Measurements from ENCODE around the gene ZNF771.

The ZNF771 gene

DNA sequence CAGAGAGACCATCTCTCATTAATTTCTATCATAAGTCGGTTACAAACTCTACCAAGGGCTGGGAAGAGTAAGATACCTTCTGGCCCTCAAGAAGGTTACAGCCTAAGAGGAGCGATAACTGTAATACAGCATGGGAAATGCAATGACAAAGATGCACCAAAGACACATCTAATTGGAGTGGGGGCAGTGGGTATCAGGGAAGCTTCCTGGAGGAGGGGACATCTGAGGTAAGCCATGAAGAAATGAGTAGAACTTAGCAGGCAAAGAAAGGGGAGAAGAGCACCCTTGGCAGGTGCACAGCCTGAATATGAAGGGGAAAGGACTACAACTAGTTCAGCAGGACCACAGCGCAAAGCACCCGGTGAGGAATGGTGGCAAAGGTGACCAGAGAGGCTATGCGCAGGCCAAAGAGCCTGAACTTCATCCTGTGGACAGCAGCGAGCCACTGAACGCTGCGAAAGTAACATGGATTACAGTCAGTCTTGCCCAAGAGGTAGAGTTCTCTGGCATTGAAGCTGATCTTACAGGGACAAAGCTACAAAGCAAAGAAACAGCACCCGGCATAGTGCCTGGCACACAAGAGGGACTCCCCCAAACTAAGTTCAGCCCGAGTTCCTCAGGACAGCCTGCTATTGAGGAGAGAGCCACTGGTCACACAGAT is 39.9 kb upstream of the ZNF771 start:
- H4K20me1 ChIP-seq (ENCODE audit: insufficient read depth, low read length): peaks cover 24% of the 10 kb centered on the region
- H3K36me3 ChIP-seq (replicated peaks; ENCODE audit: low read depth, low read length): peaks cover 23% of the 10 kb centered on the region
- peak overlapping the region; percentile 99 for H3K4me2 ChIP-seq (ENCODE audit: low read length)
- no peaks in the 10 kb centered on the region for H3K27me3 ChIP-seq (ENCODE audit: low read depth, low read length)
- no peak overlapping the region for H3K27ac ChIP-seq (ENCODE audit: low read length)
- TF ChIP-seq, protein P1, sequence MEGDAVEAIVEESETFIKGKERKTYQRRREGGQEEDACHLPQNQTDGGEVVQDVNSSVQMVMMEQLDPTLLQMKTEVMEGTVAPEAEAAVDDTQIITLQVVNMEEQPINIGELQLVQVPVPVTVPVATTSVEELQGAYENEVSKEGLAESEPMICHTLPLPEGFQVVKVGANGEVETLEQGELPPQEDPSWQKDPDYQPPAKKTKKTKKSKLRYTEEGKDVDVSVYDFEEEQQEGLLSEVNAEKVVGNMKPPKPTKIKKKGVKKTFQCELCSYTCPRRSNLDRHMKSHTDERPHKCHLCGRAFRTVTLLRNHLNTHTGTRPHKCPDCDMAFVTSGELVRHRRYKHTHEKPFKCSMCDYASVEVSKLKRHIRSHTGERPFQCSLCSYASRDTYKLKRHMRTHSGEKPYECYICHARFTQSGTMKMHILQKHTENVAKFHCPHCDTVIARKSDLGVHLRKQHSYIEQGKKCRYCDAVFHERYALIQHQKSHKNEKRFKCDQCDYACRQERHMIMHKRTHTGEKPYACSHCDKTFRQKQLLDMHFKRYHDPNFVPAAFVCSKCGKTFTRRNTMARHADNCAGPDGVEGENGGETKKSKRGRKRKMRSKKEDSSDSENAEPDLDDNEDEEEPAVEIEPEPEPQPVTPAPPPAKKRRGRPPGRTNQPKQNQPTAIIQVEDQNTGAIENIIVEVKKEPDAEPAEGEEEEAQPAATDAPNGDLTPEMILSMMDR (IDR thresholded peaks at IDR 0.05; ENCODE audit: low read depth, low read length): no peak
- no peak for TF ChIP-seq EZH2phosphoT487 (IDR thresholded peaks at IDR 0.05; ENCODE audit: low read depth)
- H3K9me3 ChIP-seq (ENCODE audit: insufficient read depth, low read length): no peaks in the 10 kb centered on the region
- peaks cover 30% of the 10 kb centered on the region for H3K4me1 ChIP-seq (ENCODE audit: low read length)
- peak overlapping the region; percentile 97 for H3K4me3 ChIP-seq (ENCODE audit: low read length)
- no peak overlapping the region for H2AFZ ChIP-seq (ENCODE audit: low read depth, low read length)
- no peak overlapping the region for H3K9ac ChIP-seq (ENCODE audit: low read length)
- peaks cover 58% of the 10 kb centered on the region for H3K79me2 ChIP-seq (ENCODE audit: low read length)

DNA sequence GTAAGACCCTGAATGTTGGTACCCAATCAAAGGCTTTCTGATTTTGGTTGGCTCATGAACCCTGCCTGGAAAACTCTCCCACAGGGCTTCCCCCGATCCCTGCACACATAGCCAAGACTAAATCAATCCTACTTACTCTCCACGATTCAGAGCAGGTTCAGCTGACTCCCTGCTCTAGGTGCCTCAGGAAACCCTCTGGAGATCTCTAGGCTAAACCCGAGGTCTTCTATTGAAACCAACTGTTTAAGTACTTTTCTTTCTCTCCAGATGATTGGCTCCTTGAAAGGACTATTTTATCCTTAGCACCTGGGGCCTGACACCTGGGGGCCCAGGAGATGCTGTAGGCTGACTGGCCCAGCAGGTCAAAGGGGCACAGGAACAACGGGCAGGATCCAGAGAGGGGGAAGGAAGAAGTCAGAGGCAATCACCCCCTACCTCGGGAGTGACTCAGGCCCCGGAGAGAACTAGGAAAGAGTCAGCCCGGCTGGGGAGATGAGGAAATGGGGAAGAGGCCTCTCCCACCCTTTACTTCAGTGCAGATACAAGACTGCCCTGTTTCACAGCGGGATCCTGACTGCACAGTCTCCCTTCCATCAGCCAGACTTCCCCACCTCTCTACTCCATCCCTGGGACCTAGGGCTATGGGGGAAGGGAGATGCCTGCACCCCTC is 39.1 kb upstream of the ZNF771 start:
- Histone ChIP-seq H3K36me3 (replicated peaks; ENCODE audit: low read depth, low read length) (peaks cover 20% of the 10 kb centered on the region), H3K4me3 (ENCODE audit: low read length) (peak overlapping the region; percentile 97), H3K27ac (ENCODE audit: low read length) (no peak overlapping the region), H3K9ac (ENCODE audit: low read length) (peak overlapping the region; percentile 80), H4K20me1 (ENCODE audit: insufficient read depth, low read length) (peaks cover 24% of the 10 kb centered on the region), H3K79me2 (ENCODE audit: low read length) (peaks cover 53% of the 10 kb centered on the region), H2AFZ (ENCODE audit: low read depth, low read length) (no peak overlapping the region), H3K27me3 (ENCODE audit: low read depth, low read length) (no peaks in the 10 kb centered on the region), H3K4me2 (ENCODE audit: low read length) (peak overlapping the region; percentile 99), H3K9me3 (ENCODE audit: insufficient read depth, low read length) (no peaks in the 10 kb centered on the region), H3K4me1 (ENCODE audit: low read length) (peaks cover 30% of the 10 kb centered on the region)
- TF ChIP-seq, protein P1 (IDR thresholded peaks at IDR 0.05; ENCODE audit: low read depth, low read length): no peak
- no peak for TF ChIP-seq EZH2phosphoT487 (IDR thresholded peaks at IDR 0.05; ENCODE audit: low read depth)

DNA sequence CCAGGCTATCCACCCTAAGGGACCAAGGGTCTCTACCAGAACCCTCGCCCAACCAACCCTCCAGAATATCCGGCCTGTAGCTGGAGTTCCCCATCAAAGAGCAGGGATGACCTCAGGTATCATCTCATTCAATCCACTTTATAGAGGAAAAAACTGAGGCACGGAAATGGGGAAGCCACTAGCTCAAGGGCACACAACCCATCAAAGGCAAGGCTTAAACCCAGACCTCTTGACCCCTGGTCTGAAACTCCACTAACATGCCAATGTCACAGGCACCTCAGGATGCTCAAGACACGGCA is 38.7 kb upstream of the ZNF771 start:
- peaks cover 16% of the 10 kb centered on the region for H3K36me3 ChIP-seq (replicated peaks; ENCODE audit: low read depth, low read length)
- peak overlapping the region; percentile 97 for H3K4me3 ChIP-seq (ENCODE audit: low read length)
- H3K27ac ChIP-seq (ENCODE audit: low read length): no peak overlapping the region
- no peak for TF ChIP-seq EZH2phosphoT487 (IDR thresholded peaks at IDR 0.05; ENCODE audit: low read depth)
- TF ChIP-seq, protein P1 (IDR thresholded peaks at IDR 0.05; ENCODE audit: low read depth, low read length): no peak
- peak overlapping the region; percentile 99 for H3K4me2 ChIP-seq (ENCODE audit: low read length)
- no peaks in the 10 kb centered on the region for H3K27me3 ChIP-seq (ENCODE audit: low read depth, low read length)
- peaks cover 30% of the 10 kb centered on the region for H3K4me1 ChIP-seq (ENCODE audit: low read length)
- H4K20me1 ChIP-seq (ENCODE audit: insufficient read depth, low read length): peaks cover 24% of the 10 kb centered on the region
- H3K9ac ChIP-seq (ENCODE audit: low read length): peak overlapping the region; percentile 80
- peaks cover 52% of the 10 kb centered on the region for H3K79me2 ChIP-seq (ENCODE audit: low read length)
- H3K9me3 ChIP-seq (ENCODE audit: insufficient read depth, low read length): no peaks in the 10 kb centered on the region
- no peak overlapping the region for H2AFZ ChIP-seq (ENCODE audit: low read depth, low read length)

DNA sequence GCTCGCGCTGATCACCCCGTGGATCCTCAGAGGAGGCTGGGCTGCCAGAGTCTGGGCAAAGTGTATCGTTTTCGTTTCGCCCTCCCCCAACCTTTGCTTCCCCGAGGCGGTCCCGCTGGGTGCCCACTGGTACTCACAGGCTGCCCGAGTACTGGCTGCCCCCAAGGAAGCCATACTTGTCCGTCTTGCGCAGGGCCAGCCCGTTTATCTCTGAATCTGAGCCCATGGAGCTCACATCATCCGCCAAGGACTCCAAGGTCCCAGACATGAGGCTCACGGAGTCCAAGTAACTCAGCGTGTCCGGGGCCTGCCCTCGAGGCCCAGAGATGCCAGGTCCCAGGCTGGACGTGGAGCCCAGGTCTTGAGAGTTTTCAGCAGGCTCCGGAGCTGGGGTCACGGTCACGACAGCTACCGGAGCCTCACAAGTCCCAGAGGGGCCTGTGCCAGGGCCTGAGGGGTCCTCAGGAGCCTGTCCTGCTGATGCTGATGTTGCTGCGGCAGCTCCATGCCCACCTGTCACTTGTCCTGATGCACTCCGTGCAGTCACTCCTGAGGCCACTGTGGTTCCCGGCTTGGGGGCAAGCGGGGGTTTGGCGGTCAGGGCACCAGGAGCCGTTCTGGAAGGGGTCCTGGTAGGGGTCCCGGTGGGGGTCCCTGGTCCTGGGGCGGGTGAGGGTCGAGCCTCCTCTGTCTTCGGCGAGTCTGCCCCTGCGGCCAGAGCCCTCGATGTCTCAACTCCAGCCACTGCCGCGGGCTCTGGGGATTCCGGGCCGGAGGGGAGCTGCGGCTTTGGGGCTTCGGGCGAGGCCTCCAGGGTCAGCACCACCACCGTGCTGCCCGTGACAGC is 38.1 kb upstream of the ZNF771 start:
- TF ChIP-seq EZH2phosphoT487 (IDR thresholded peaks at IDR 0.05; ENCODE audit: low read depth): no peak
- TF ChIP-seq, protein P1 (IDR thresholded peaks at IDR 0.05; ENCODE audit: low read depth, low read length): no peak
- no peaks in the 10 kb centered on the region for H3K27me3 ChIP-seq (ENCODE audit: low read depth, low read length)
- H3K4me2 ChIP-seq (ENCODE audit: low read length): peak overlapping the region; percentile 99
- H3K9me3 ChIP-seq (ENCODE audit: insufficient read depth, low read length): no peaks in the 10 kb centered on the region
- no peak overlapping the region for H3K27ac ChIP-seq (ENCODE audit: low read length)
- peaks cover 30% of the 10 kb centered on the region for H3K4me1 ChIP-seq (ENCODE audit: low read length)
- H4K20me1 ChIP-seq (ENCODE audit: insufficient read depth, low read length): peaks cover 24% of the 10 kb centered on the region
- H3K36me3 ChIP-seq (replicated peaks; ENCODE audit: low read depth, low read length): peaks cover 16% of the 10 kb centered on the region
- H3K9ac ChIP-seq (ENCODE audit: low read length): peak overlapping the region; percentile 80
- H3K4me3 ChIP-seq (ENCODE audit: low read length): peak overlapping the region; percentile 97
- H3K79me2 ChIP-seq (ENCODE audit: low read length): peaks cover 52% of the 10 kb centered on the region
- H2AFZ ChIP-seq (ENCODE audit: low read depth, low read length): no peak overlapping the region

Data from OCI-LY3 (cell line).